Measurements from ENCODE around the gene RTN4IP1.
A peak's percentile ranks its signal among the peaks of the same experiment; 100 is the strongest.
"Not testable (repeated sequence)": the region's sequence is repeated elsewhere in the genome, so short reads cannot be mapped to it uniquely, and the experiment has no call there.

The RTN4IP1 gene

DNA sequence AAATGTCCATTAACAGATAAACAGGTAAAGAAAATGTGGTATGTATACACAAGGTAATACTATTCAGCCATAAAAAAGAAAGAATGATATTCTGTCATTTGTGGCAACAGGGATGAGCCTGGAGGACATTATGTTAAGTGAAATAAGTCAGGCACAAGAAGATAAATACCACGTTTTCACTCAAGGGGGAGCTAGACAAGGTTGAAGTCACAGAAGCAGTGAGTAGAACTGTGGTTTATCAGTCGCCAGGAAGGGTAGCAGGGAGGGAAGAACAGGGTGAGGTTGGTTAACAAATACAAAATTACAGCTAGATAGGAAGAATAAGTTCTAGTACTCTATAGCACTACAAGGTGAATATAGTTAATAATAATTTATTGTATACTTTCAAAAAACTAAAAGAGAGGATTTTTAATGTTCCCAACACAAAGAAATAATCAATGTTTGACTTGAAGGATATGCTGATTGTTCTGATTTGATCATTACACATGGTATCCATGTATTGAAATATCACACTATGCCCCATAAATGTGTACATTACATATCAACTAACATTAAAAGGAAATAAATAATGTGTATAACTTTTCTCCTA is 21.1 kb downstream of the RTN4IP1 start:
- peaks cover 2% of the 10 kb centered on the region for H3K36me3 ChIP-seq (ENCODE audit: control insufficient read depth, insufficient read depth, low read length)
- H3K27me3 ChIP-seq (ENCODE audit: control insufficient read depth, insufficient read depth, low read length): no peaks in the 10 kb centered on the region
- H3K4me3 ChIP-seq (ENCODE audit: low read length): no peak overlapping the region
- H3K4me1 ChIP-seq (ENCODE audit: control insufficient read depth, insufficient read depth, low read length): no peaks in the 10 kb centered on the region
- no peak overlapping the region for H3K9ac ChIP-seq (ENCODE audit: low read length)
- no peak overlapping the region for H3K27ac ChIP-seq (ENCODE audit: low read depth, low read length)

DNA sequence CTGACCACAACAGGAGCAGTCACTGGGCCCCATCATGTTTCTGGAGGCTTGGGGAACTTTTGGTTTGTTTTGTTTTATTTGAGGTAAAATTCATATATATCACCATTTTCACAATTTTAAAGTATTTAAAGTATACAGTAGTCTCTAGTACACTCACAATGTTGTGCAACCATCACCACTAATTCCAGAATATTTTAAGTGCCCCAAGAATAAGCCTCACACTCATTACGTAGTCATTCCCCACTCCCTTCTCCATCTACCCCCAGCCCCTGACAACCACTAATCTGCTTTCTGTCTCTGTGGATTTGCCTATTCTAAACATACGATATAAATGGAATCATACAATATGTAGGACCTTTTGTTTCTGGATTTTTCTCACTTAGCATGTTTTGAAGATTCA is 29.0 kb downstream of the RTN4IP1 start:
- Histone ChIP-seq H3K27me3 (ENCODE audit: control insufficient read depth, insufficient read depth, low read length) (no peaks in the 10 kb centered on the region), H3K4me3 (ENCODE audit: low read length) (no peak overlapping the region), H3K9ac (ENCODE audit: low read length) (no peak overlapping the region), H3K4me1 (ENCODE audit: control insufficient read depth, insufficient read depth, low read length) (no peaks in the 10 kb centered on the region), H3K36me3 (ENCODE audit: control insufficient read depth, insufficient read depth, low read length) (no peaks in the 10 kb centered on the region), H3K27ac (ENCODE audit: low read depth, low read length) (no peak overlapping the region)

DNA sequence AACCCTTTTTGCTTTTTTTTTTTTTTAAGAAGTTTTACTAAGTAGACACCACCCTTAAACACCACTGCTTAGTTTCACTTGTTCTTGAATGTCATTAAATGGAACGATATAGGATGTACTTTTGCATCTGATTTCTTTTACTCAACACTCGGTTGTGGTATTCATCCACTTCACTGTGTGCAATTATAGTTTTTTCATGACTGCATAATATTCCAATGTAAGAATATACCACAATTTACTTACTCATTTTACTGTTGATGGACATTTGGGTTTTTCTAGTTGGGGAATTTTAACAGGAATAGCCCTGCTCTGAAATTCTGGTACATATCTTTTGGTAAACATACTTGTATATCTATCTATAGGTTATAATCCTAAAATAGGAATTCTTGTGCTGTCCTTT is 29.9 kb downstream of the RTN4IP1 start:
- H3K9ac ChIP-seq (ENCODE audit: low read length): no peak overlapping the region
- H3K27me3 ChIP-seq (ENCODE audit: control insufficient read depth, insufficient read depth, low read length): no peaks in the 10 kb centered on the region
- no peaks in the 10 kb centered on the region for H3K4me1 ChIP-seq (ENCODE audit: control insufficient read depth, insufficient read depth, low read length)
- no peak overlapping the region for H3K27ac ChIP-seq (ENCODE audit: low read depth, low read length)
- H3K36me3 ChIP-seq (ENCODE audit: control insufficient read depth, insufficient read depth, low read length): no peaks in the 10 kb centered on the region
- H3K4me3 ChIP-seq (ENCODE audit: low read length): no peak overlapping the region

- no peaks in the 10 kb centered on the region for H3K4me1 ChIP-seq (ENCODE audit: control insufficient read depth, insufficient read depth, low read length)
- no peak overlapping the region for H3K4me3 ChIP-seq (ENCODE audit: low read length)
- peaks cover 4% of the 10 kb centered on the region for H3K36me3 ChIP-seq (ENCODE audit: control insufficient read depth, insufficient read depth, low read length)
- H3K9ac ChIP-seq (ENCODE audit: low read length): no peak overlapping the region
- H3K27ac ChIP-seq (ENCODE audit: low read depth, low read length): no peak overlapping the region
- no peaks in the 10 kb centered on the region for H3K27me3 ChIP-seq (ENCODE audit: control insufficient read depth, insufficient read depth, low read length)
These were observed 38.0 kb downstream of the RTN4IP1 start for GRCh38 chr6:106591111-106591825.

DNA sequence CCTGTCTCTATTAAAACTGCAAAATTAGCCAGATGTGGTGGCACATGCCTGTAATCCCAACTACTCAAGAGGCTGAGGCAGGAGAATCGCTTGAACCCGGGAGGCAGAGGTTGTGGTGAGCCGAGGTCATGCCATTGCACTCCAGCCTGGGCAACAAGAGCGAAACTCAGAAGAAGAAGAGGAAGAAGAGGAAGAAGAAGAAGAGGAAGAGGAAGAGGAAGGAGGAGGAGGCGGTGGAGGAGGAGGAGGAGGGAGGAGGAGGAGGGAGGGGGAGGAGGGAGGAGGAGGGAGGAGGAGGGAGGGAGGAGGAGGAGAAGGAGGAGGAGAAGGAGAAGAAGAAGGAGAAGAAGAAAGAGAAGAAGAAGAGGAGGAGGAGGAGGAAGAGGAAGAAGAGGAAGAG is 40.4 kb downstream of the RTN4IP1 start:
- not testable (repeated sequence) for H3K27ac ChIP-seq (ENCODE audit: low read depth, low read length); H3K4me3 ChIP-seq (ENCODE audit: low read length); H3K27me3 ChIP-seq (ENCODE audit: control insufficient read depth, insufficient read depth, low read length); H3K4me1 ChIP-seq (ENCODE audit: control insufficient read depth, insufficient read depth, low read length); H3K36me3 ChIP-seq (ENCODE audit: control insufficient read depth, insufficient read depth, low read length); H3K9ac ChIP-seq (ENCODE audit: low read length)

DNA sequence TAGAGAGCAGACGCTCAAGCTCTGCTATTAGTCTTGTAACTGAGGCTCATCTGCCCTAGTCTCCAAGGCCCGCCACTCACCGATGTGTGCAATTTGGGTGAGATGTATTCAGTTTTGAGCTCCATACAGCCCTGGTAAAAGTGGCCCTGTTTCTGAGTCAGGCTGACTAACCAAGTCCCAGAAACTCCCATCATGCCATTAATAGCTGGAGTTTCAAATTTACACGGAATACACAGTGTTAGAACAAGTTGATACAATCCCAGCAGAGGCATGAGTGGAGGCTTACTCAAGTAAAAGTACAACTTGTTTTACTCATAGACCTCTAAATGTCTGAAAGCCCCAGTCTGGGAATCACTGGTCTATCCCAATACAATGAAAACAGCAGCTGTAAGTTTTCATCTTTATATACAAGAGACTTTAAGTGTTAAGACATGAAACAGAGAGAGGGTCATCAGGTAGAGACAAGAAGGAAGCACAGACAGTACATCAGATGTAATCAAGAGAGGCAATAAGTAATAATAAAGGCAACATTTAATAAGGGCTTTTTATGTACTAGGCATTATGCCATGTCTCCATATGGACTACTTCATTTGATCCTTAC is 42.4 kb downstream of the RTN4IP1 start:
- H3K27ac ChIP-seq (ENCODE audit: low read depth, low read length): no peak overlapping the region
- no peak overlapping the region for H3K4me3 ChIP-seq (ENCODE audit: low read length)

DNA sequence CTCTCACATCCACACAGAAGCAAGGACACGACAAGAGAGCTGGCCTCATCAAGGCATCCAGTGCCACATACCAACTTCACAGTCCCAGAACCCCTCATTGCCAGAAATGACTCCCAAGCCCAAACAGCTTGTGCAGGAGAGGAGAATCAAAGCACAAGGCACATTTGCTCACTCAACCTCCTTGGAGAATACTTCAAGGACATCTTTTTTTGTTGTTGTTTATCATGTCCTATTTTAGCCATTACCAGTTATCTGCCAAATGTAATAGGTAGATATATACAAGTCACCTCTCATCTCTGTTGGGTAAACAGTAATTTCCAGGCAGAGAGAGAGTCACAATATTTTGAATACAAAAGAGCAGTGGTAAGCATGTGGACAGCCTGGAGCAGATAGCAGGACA is 47.8 kb downstream of the RTN4IP1 start:
- Histone ChIP-seq H3K27ac (ENCODE audit: low read depth, low read length) (no peak overlapping the region), H3K27me3 (ENCODE audit: control insufficient read depth, insufficient read depth, low read length) (no peaks in the 10 kb centered on the region), H3K36me3 (ENCODE audit: control insufficient read depth, insufficient read depth, low read length) (peaks cover 6% of the 10 kb centered on the region), H3K4me3 (ENCODE audit: low read length) (no peak overlapping the region), H3K4me1 (ENCODE audit: control insufficient read depth, insufficient read depth, low read length) (no peaks in the 10 kb centered on the region), H3K9ac (ENCODE audit: low read length) (no peak overlapping the region)

More for the DNA sequence above, 42.4 kb downstream of the RTN4IP1 start:
- Histone ChIP-seq H3K9ac (ENCODE audit: low read length) (no peak overlapping the region), H3K4me1 (ENCODE audit: control insufficient read depth, insufficient read depth, low read length) (no peaks in the 10 kb centered on the region), H3K27me3 (ENCODE audit: control insufficient read depth, insufficient read depth, low read length) (no peaks in the 10 kb centered on the region), H3K36me3 (ENCODE audit: control insufficient read depth, insufficient read depth, low read length) (peaks cover 7% of the 10 kb centered on the region)

DNA sequence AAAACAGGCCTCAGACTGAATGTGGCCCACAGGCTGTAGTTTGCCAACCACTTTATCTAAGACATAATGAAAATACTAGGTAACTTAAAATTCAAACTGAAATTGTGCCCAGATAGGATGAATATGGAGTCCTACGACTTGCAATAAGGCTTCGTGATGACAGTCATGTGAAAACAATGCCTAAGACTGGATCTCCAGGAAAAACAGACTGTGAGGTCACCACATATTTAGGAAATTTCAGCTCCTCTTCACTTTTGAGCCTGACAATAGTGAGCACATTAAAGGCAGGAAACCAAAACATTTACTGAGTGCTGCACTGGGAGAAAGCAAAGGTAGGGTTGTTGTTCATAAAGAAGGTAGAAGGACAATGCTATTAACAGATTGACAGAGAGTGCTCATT is 50.0 kb downstream of the RTN4IP1 start:
- Histone ChIP-seq H3K27ac (ENCODE audit: low read depth, low read length) (no peak overlapping the region), H3K27me3 (ENCODE audit: control insufficient read depth, insufficient read depth, low read length) (no peaks in the 10 kb centered on the region), H3K9ac (ENCODE audit: low read length) (no peak overlapping the region), H3K4me3 (ENCODE audit: low read length) (no peak overlapping the region), H3K36me3 (ENCODE audit: control insufficient read depth, insufficient read depth, low read length) (peaks cover 5% of the 10 kb centered on the region), H3K4me1 (ENCODE audit: control insufficient read depth, insufficient read depth, low read length) (no peaks in the 10 kb centered on the region)

DNA sequence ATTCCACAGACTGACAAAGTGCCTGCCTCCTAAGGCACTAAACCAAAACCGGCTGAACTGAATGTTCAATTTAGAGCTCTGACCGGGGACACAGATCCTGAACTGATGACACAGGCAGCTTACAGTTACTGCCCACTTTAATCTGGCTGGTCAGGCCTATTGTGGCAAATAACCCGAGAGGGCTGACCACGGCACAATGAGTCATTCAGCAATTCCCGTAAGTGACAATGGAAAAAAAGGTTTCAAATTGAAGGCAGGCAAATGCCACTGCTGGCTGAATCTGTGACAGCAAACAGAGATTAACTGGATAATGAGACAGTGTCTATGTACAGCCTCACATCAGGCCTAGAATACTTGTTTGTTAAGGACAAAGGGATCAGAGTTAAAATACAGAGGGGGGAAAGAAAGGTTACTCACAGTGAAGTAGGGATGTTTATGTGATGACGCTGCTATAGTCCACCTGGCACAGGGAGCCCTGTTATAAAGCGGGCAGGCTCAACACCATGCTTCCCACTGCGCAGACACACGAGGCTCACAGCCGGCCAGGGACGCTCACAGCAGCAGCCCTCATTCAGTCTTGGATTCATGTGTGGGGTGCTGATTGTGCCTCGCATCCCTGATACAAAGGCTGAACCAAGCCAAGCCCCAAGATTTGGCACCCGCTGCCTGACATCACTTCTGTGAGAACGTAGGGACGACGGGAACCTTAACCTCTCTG is 54.4 kb downstream of the RTN4IP1 start:
- Histone ChIP-seq H3K36me3 (ENCODE audit: control insufficient read depth, insufficient read depth, low read length) (no peaks in the 10 kb centered on the region), H3K9ac (ENCODE audit: low read length) (no peak overlapping the region), H3K4me3 (ENCODE audit: low read length) (no peak overlapping the region), H3K4me1 (ENCODE audit: control insufficient read depth, insufficient read depth, low read length) (no peaks in the 10 kb centered on the region), H3K27ac (ENCODE audit: low read depth, low read length) (peak overlapping the region; percentile 3), H3K27me3 (ENCODE audit: control insufficient read depth, insufficient read depth, low read length) (no peaks in the 10 kb centered on the region)

DNA sequence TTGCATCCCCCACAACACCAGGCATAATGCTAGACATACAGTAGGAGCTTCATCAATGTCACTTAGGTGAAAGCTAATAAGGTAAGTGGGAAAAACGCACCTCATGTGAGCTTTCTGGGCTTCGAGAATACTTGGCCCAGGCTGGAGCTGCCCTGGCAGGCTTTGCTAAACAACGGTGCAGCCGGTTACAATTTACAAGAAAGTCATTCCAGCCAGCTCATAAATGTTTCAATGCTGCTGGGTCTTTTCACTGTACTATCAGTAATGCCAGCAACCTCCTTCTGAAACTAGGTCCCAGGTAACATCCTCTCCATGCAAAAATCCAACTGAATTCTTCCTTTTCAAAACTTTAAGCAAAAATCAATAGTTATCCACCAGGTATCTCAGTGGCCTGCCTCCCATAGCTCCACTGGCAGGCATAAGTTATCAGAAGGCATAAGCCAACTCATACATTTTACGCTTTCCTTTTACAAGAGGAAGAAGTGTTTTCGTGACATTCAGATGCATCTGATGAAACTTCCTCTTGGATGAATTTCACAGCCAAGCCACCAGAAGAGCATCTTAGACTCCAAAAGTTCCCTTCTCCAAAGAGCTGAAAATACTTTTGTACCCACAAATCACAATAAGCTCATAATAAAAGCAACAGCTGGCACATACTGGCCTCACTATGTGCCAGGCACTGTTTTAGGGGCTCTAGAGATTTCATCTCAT is 56.3 kb downstream of the RTN4IP1 start:
- Histone ChIP-seq H3K27ac (ENCODE audit: low read depth, low read length) (peak overlapping the region; percentile 28), H3K27me3 (ENCODE audit: control insufficient read depth, insufficient read depth, low read length) (no peaks in the 10 kb centered on the region), H3K4me3 (ENCODE audit: low read length) (no peak overlapping the region), H3K4me1 (ENCODE audit: control insufficient read depth, insufficient read depth, low read length) (peaks cover 3% of the 10 kb centered on the region), H3K36me3 (ENCODE audit: control insufficient read depth, insufficient read depth, low read length) (peaks cover 13% of the 10 kb centered on the region), H3K9ac (ENCODE audit: low read length) (no peak overlapping the region)

DNA sequence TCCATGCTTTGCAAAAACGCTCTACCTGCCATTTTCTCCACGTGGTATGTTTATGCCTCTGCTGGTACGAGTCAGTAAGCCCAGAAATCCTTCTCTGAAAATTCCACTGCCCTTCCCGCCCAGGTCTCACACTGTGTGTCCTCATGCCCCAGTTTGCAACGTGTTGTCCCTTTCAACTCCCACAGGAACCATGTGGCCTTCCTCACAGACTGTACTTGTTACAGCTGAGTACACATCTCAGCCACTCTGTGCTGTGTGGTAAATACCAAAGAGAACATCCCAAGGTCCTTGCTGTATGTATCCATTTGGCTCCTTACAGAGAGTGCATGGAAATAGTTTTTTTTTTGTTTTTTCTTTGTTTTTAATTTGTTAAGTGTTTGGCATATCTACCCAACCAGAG is 56.9 kb downstream of the RTN4IP1 start:
- peaks cover 15% of the 10 kb centered on the region for H3K36me3 ChIP-seq (ENCODE audit: control insufficient read depth, insufficient read depth, low read length)
- no peak overlapping the region for H3K9ac ChIP-seq (ENCODE audit: low read length)
- H3K27me3 ChIP-seq (ENCODE audit: control insufficient read depth, insufficient read depth, low read length): no peaks in the 10 kb centered on the region
- H3K27ac ChIP-seq (ENCODE audit: low read depth, low read length): peak overlapping the region; percentile 28
- H3K4me3 ChIP-seq (ENCODE audit: low read length): no peak overlapping the region
- H3K4me1 ChIP-seq (ENCODE audit: control insufficient read depth, insufficient read depth, low read length): peaks cover 3% of the 10 kb centered on the region

- Histone ChIP-seq H3K27me3 (ENCODE audit: control insufficient read depth, insufficient read depth, low read length) (no peaks in the 10 kb centered on the region), H3K27ac (ENCODE audit: low read depth, low read length) (no peak overlapping the region), H3K4me1 (ENCODE audit: control insufficient read depth, insufficient read depth, low read length) (peaks cover 3% of the 10 kb centered on the region), H3K9ac (ENCODE audit: low read length) (no peak overlapping the region), H3K36me3 (ENCODE audit: control insufficient read depth, insufficient read depth, low read length) (peaks cover 15% of the 10 kb centered on the region), H3K4me3 (ENCODE audit: low read length) (no peak overlapping the region)
These were observed 59.9 kb downstream of the RTN4IP1 start for GRCh38 chr6:106569428-106569827.
